ENCODE measurements around the gene AP4M1. TPM values are rescaled to one million over a fixed set of nuclear protein-coding genes. Genes with fewer than 3 reads are reported as not detected.
A peak's percentile ranks its signal among the peaks of the same experiment; 100 is the strongest.

The AP4M1 gene
- total RNA-seq, 4 donors from 2014 or later, result 21.8 to 29.3 (median 24.7) TPM

DNA sequence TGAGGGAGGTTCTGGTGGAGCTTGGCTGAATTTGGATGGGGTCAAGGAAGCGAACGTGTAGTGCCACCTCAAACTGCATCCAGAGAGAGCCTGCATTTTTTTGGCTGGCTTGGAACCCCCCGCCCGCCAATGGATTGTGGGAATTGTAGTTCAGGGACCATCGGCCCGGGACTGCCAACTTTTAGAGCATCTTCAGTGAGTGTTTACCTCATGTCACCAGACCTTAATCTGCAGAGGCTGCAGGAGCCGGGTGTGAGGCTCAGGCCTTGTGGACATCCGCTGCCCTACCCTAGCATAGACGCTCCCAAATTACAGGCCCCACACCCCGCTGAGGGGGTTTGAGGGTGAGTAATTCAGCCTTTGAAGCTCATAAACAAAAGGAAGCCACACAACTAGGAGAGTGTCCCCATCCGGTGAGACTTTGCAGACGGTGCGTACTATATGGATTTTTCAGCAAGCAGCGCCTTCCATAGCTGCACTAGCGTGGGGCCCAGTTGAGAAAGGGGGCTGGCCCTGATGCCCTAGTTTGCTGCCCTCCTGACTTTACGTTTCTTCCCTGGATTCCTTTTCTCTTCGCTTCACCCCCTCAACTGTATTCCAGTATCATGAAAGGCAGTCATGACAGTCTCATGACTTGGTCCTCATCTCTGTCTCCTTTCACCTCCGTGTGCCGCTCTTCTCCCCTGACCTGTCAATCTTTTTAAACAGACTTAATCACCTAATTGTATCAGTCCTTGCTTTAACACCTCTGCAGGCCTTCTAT lies 18.7 kb downstream of the AP4M1 start:
- 18 to 22% methylated on average over 8 to 11 of the region's 19 CpGs for WGBS, 2 donors (ENCODE audit: low coverage in 1 of 2)
- Histone ChIP-seq H3K27me3 (no peaks in the 10 kb centered on the region), H3K36me3 (peaks cover 0 to 31% of the 10 kb centered on the region in 2 donors), H3K4me1 (peaks cover 0 to 52% (median 14%) of the 10 kb centered on the region in 3 donors), H3K27ac (peak overlapping the region; percentile 58 to 91 (median 88)), H3K4me3 (peak overlapping the region; percentile 68 to 89), H3K9me3 (no peaks in the 10 kb centered on the region)
- TF ChIP-seq POLR2AphosphoS5 (IDR thresholded peaks at IDR 0.05) (no peak), POLR2A (IDR thresholded peaks at IDR 0.05) (no peak), EP300 (IDR thresholded peaks at IDR 0.05) (no peak)
- TF ChIP-seq, protein P1, sequence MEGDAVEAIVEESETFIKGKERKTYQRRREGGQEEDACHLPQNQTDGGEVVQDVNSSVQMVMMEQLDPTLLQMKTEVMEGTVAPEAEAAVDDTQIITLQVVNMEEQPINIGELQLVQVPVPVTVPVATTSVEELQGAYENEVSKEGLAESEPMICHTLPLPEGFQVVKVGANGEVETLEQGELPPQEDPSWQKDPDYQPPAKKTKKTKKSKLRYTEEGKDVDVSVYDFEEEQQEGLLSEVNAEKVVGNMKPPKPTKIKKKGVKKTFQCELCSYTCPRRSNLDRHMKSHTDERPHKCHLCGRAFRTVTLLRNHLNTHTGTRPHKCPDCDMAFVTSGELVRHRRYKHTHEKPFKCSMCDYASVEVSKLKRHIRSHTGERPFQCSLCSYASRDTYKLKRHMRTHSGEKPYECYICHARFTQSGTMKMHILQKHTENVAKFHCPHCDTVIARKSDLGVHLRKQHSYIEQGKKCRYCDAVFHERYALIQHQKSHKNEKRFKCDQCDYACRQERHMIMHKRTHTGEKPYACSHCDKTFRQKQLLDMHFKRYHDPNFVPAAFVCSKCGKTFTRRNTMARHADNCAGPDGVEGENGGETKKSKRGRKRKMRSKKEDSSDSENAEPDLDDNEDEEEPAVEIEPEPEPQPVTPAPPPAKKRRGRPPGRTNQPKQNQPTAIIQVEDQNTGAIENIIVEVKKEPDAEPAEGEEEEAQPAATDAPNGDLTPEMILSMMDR (IDR thresholded peaks at IDR 0.05), result no peak
- peak; percentile 73 for ATAC-seq

DNA sequence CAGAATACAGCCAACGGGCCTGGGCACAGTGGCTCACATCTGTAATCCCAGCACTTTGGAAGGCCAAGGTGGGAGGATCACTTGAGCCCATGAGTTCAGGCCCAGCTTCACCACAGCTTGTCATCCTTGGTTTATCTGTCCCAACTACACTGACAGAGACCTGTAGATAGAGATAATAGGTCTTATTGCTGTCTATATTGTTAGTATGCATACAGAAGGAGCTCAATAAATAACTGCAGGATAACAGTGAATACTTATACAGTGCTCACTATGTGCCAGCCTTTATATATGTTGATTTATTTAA lies 19.2 kb downstream of the AP4M1 start:
- Histone ChIP-seq H3K4me1 (peaks cover 0 to 57% (median 16%) of the 10 kb centered on the region in 3 donors), H3K4me3 (peak overlapping the region in 1 of 2 donors; percentile 68), H3K36me3 (peaks cover 0 to 29% of the 10 kb centered on the region in 2 donors), H3K27ac (peak overlapping the region in 3 of 4 donors; percentile 88 to 91 (median 89)), H3K9me3 (no peaks in the 10 kb centered on the region), H3K27me3 (no peaks in the 10 kb centered on the region)
- no peak for ATAC-seq
- TF ChIP-seq, protein P1 (IDR thresholded peaks at IDR 0.05), result no peak
- no peak for TF ChIP-seq POLR2AphosphoS5 (IDR thresholded peaks at IDR 0.05)
- TF ChIP-seq EP300 (IDR thresholded peaks at IDR 0.05), result no peak
- TF ChIP-seq POLR2A (IDR thresholded peaks at IDR 0.05), result no peak
- WGBS, 2 donors (ENCODE audit: low coverage in 1 of 2), result 0% methylated on average over 1 of the region's 1 CpG; no CpG with 5 or more reads in 1 of the 2 donors

DNA sequence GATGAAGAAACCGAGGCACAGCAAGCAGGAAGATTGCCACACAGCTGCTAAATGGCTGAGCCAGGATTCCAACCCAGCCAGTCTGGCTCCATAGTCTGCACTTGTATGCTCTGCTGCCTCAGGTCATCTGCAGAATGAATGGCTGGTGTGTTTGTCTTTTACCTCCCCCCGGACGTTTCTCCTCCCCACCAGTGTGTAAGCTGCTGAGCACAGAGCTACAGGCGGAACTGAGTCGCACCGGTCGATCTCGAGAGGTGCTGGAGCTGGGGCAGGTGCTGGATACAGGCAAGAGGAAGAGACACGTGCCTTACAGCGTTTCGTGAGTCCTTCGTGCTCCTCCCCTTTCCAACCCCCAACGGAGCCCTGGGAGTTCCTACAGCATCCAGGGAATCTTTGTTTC lies 20.6 kb downstream of the AP4M1 start:
- peaks cover 0 to 67% (median 23%) of the 10 kb centered on the region in 3 donors for H3K4me1 ChIP-seq
- no peak for TF ChIP-seq EP300 (IDR thresholded peaks at IDR 0.05)
- no peaks in the 10 kb centered on the region for H3K9me3 ChIP-seq
- peaks cover 0 to 27% of the 10 kb centered on the region in 2 donors for H3K36me3 ChIP-seq
- 72% methylated on average over 13 of the region's 13 CpGs; no CpG with 5 or more reads in 1 of the 2 donors for WGBS, 2 donors (ENCODE audit: low coverage in 1 of 2)
- no peaks in the 10 kb centered on the region for H3K27me3 ChIP-seq
- no peak for ATAC-seq
- H3K27ac ChIP-seq, result no peak overlapping the region
- no peak overlapping the region for H3K4me3 ChIP-seq

DNA sequence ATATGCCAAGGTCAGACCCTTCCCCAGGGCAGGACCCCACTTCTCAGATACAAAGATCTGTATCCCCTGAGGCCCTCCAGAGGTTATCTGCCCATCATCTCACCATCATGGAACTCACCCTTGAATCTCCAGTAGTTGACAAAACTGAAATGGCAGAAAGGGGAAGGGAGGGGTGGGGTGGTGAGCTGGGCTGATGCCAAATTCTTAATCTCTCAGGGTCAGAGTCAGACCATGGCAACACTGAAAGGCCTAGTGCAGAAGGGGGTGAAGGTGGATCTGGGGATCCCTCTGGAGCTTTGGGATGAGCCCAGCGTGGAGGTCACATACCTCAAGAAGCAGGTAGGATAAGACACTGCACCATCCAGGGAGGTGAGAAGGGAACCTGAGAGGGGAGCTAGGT lies 21.1 kb downstream of the AP4M1 start:
- H3K27ac ChIP-seq, result no peak overlapping the region
- no peaks in the 10 kb centered on the region for H3K9me3 ChIP-seq
- ATAC-seq, result no peak
- no peaks in the 10 kb centered on the region for H3K27me3 ChIP-seq
- TF ChIP-seq, protein P1 (IDR thresholded peaks at IDR 0.05), result no peak
- no peak for TF ChIP-seq POLR2AphosphoS5 (IDR thresholded peaks at IDR 0.05)
- TF ChIP-seq POLR2A (IDR thresholded peaks at IDR 0.05), result no peak
- TF ChIP-seq EP300 (IDR thresholded peaks at IDR 0.05), result no peak
- no peak overlapping the region for H3K4me3 ChIP-seq
- 100% methylated on average over 1 of the region's 1 CpG; no CpG with 5 or more reads in 1 of the 2 donors for WGBS, 2 donors (ENCODE audit: low coverage in 1 of 2)
- peaks cover 0 to 68% (median 23%) of the 10 kb centered on the region in 3 donors for H3K4me1 ChIP-seq
- peaks cover 0 to 27% of the 10 kb centered on the region in 2 donors for H3K36me3 ChIP-seq

DNA sequence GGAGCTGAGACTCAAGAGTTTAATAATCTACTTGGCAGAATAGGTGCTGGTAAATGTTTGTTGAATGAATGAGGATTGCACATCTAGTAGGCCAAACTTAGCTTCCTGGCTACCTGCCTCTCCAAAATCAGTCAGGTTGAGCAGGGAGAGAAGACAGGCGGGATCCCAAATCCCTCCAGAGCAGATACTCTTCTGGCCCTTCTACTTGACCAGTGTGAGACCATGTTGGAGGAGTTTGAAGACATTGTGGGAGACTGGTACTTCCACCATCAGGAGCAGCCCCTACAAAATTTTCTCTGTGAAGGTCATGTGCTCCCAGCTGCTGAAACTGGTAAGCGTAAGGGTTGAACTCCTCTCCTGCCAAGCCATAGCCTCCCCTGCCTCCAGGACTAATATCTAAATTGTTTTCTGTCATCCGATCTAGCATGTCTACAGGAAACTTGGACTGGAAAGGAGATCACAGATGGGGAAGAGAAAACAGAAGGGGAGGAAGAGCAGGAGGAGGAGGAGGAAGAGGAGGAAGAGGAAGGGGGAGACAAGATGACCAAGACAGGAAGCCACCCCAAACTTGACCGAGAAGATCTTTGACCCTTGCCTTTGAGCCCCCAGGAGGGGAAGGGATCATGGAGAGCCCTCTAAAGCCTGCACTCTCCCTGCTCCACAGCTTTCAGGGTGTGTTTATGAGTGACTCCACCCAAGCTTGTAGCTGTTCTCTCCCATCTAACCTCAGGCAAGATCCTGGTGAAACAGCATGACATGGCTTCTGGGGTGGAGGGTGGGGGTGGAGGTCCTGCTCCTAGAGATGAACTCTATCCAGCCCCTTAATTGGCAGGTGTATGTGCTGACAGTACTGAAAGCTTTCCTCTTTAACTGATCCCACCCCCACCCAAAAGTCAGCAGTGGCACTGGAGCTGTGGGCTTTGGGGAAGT lies 23.1 kb downstream of the AP4M1 start:
- peak overlapping the region in 1 of 4 donors; percentile 98 for H3K27ac ChIP-seq
- no peaks in the 10 kb centered on the region for H3K9me3 ChIP-seq
- no peaks in the 10 kb centered on the region for H3K27me3 ChIP-seq
- ATAC-seq, result no peak
- WGBS, 2 donors (ENCODE audit: low coverage in 1 of 2), result 61 to 100% methylated on average over 1 to 4 of the region's 4 CpGs
- TF ChIP-seq EP300 (IDR thresholded peaks at IDR 0.05) (no peak), POLR2A (IDR thresholded peaks at IDR 0.05) (no peak), POLR2AphosphoS5 (IDR thresholded peaks at IDR 0.05) (no peak)
- TF ChIP-seq, protein P1 (IDR thresholded peaks at IDR 0.05), result no peak
- peaks cover 0 to 67% (median 23%) of the 10 kb centered on the region in 3 donors for H3K4me1 ChIP-seq
- H3K4me3 ChIP-seq, result no peak overlapping the region
- peaks cover 0 to 27% of the 10 kb centered on the region in 2 donors for H3K36me3 ChIP-seq

Measured in gastroesophageal sphincter (tissue), 4 donors.